H9 (cell line): ENCODE results near the gene FLNC. TPM values are rescaled to one million over a fixed set of nuclear protein-coding genes. Genes with fewer than 3 reads are reported as not detected.

ENCODE experiments used
- DNase-seq: peaks from one replicate; pipeline ENCODE4 v3.0.0-alpha.2; 2017
- H2AFZ ChIP-seq: one replicate; pipeline ENCODE4 v1.6.1; 2013; ENCODE audit warnings: mild to moderate bottlenecking, low read length, control low read depth, moderate library complexity
- H2AK5ac ChIP-seq: 2 replicates; pipeline ENCODE4 v1.6.1; 2013; ENCODE audit warnings: low read length, control low read depth, mixed read lengths; ENCODE audit not compliant: insufficient read length
- H2BK120ac ChIP-seq: one replicate; pipeline ENCODE4 v1.6.1; 2013; ENCODE audit warnings: low read depth, mild to moderate bottlenecking, low read length, control low read depth, inconsistent platforms; ENCODE audit not compliant: poor library complexity, severe bottlenecking
- H2BK12ac ChIP-seq: 2 replicates; pipeline ENCODE4 v1.6.1; 2013; ENCODE audit warnings: low read length, control low read depth, mixed read lengths, low read depth; ENCODE audit not compliant: insufficient read length
- H2BK15ac ChIP-seq: 2 replicates; pipeline ENCODE4 v1.6.1; 2013; ENCODE audit warnings: low read depth, low read length, control low read depth
- H2BK20ac ChIP-seq: one replicate; pipeline ENCODE4 v1.6.1; 2013; ENCODE audit warnings: low read depth, mild to moderate bottlenecking, low read length, control low read depth, inconsistent platforms; ENCODE audit not compliant: poor library complexity, severe bottlenecking
- H2BK5ac ChIP-seq: 2 replicates; pipeline ENCODE4 v1.6.1; 2013; ENCODE audit warnings: low read length, control low read depth, mixed read lengths; ENCODE audit not compliant: insufficient read length
- H3K14ac ChIP-seq: 2 replicates; pipeline ENCODE4 v1.6.1; 2013; ENCODE audit warnings: low read length, control low read depth; ENCODE audit not compliant: insufficient read depth
- H3K18ac ChIP-seq: 2 replicates; pipeline ENCODE4 v1.6.1; 2013; ENCODE audit warnings: low read depth, mild to moderate bottlenecking, mixed read lengths, low read length, control low read depth; ENCODE audit not compliant: insufficient read length
- H3K23ac ChIP-seq: 2 replicates; pipeline ENCODE4 v1.6.1; 2013; ENCODE audit warnings: low read length, control low read depth, mixed read lengths, low read depth; ENCODE audit not compliant: insufficient read length
- H3K23me2 ChIP-seq: 2 replicates; pipeline ENCODE4 v1.6.1; 2013; ENCODE audit warnings: low read depth, mild to moderate bottlenecking, mixed read lengths, low read length, control low read depth; ENCODE audit not compliant: insufficient read length, poor library complexity, severe bottlenecking
- H3K27ac ChIP-seq: 2 replicates; pipeline ENCODE4 v1.5.1; 2013; ENCODE audit warnings: low read length, control low read depth, mixed read lengths, low read depth; ENCODE audit not compliant: insufficient read length
- H3K27me3 ChIP-seq: 2 replicates; pipeline ENCODE4 v1.6.1; 2013; ENCODE audit warnings: low read length, control low read depth, inconsistent platforms; ENCODE audit not compliant: insufficient read depth
- H3K4ac ChIP-seq: 2 replicates; pipeline ENCODE4 v1.6.1; 2013; ENCODE audit warnings: low read depth, mild to moderate bottlenecking, control low read depth, inconsistent platforms, low read length, moderate library complexity
- H3K4me1 ChIP-seq: 2 replicates; pipeline ENCODE4 v1.6.1; 2013; ENCODE audit warnings: low read length, control low read depth, inconsistent platforms; ENCODE audit not compliant: insufficient read depth
- H3K4me2 ChIP-seq: 2 replicates; pipeline ENCODE4 v1.6.1; 2013; ENCODE audit warnings: low read length, control low read depth, mixed read lengths; ENCODE audit not compliant: insufficient read length, insufficient read depth
- H3K56ac ChIP-seq: 2 replicates; pipeline ENCODE4 v1.6.1; 2013; ENCODE audit warnings: low read depth, mild to moderate bottlenecking, mixed read lengths, low read length, control low read depth; ENCODE audit not compliant: insufficient read length
- H3K79me1 ChIP-seq: 2 replicates; pipeline ENCODE4 v1.6.1; 2013; ENCODE audit warnings: low read depth, mild to moderate bottlenecking, moderate library complexity, low read length, control low read depth, inconsistent platforms; ENCODE audit not compliant: insufficient read depth, poor library complexity, severe bottlenecking
- H3K79me2 ChIP-seq: 2 replicates; pipeline ENCODE4 v1.6.1; 2013; ENCODE audit warnings: low read length, control low read depth, inconsistent platforms; ENCODE audit not compliant: insufficient read depth
- H3K9ac ChIP-seq: 2 replicates; pipeline ENCODE4 v1.6.1; 2013; ENCODE audit warnings: low read length, control low read depth, mixed read lengths; ENCODE audit not compliant: insufficient read length; ENCODE audit errors: extremely low read depth
- H3K9me3 ChIP-seq: one replicate; pipeline ENCODE4 v1.6.1; 2013; ENCODE audit warnings: low read depth, low read length, inconsistent platforms; ENCODE audit not compliant: control insufficient read depth
- H3T11ph ChIP-seq: one replicate; pipeline ENCODE4 v1.6.1; 2013; ENCODE audit warnings: mild to moderate bottlenecking, low read length, control low read depth, inconsistent platforms
- H4K20me1 ChIP-seq: one replicate; pipeline ENCODE4 v1.6.1; 2013; ENCODE audit not compliant: control insufficient read depth, insufficient read length, insufficient read depth
- H4K5ac ChIP-seq: 2 replicates; pipeline ENCODE4 v1.6.1; 2013; ENCODE audit warnings: low read depth, mild to moderate bottlenecking, mixed read lengths, low read length, control low read depth; ENCODE audit not compliant: insufficient read length
- H4K8ac ChIP-seq: replicated peaks from 2 replicates; pipeline ENCODE4 v1.6.1; 2013; ENCODE audit warnings: low read length, control low read depth, mixed read lengths, low read depth; ENCODE audit not compliant: insufficient read length
- H4K91ac ChIP-seq: 2 replicates; pipeline ENCODE4 v1.6.1; 2013; ENCODE audit warnings: low read depth, mild to moderate bottlenecking, moderate library complexity, mixed read lengths, low read length, control low read depth; ENCODE audit not compliant: insufficient read length
- H3K27ac Mint-ChIP-seq, 3 experiments: 2 replicates in 2 of 3; 3 replicates in 1 of 3; pipeline ENCODE4 v1.8.0; 2020 to 2021; ENCODE audit warnings: mixed read lengths in 3 of 3, mild to moderate bottlenecking in 1 of 3, moderate library complexity in 1 of 3
- H3K27me3 Mint-ChIP-seq: 2 replicates; pipeline ENCODE4 v1.8.0; 2021; ENCODE audit warnings: low read depth, mild to moderate bottlenecking, moderate library complexity, mixed read lengths
- H3K36me3 Mint-ChIP-seq, 3 experiments: 2 replicates in 2 of 3; 3 replicates in 1 of 3; pipeline ENCODE4 v1.8.0; 2020 to 2021; ENCODE audit warnings: low read depth in 3 of 3, mixed read lengths in 3 of 3; ENCODE audit not compliant: insufficient read depth in 1 of 3
- H3K4me1 Mint-ChIP-seq, 2 experiments: 2 replicates each; pipeline ENCODE4 v1.8.0; 2020; ENCODE audit warnings: mixed read lengths in 2 of 2
- H3K4me3 Mint-ChIP-seq, 2 experiments: 2 replicates in 1 of 2; 3 replicates in 1 of 2; pipeline ENCODE4 v1.8.0; 2020 to 2021; ENCODE audit warnings: mild to moderate bottlenecking in 2 of 2, mixed read lengths in 2 of 2, moderate library complexity in 1 of 2
- H3K9me3 Mint-ChIP-seq, 2 experiments: 2 replicates in 1 of 2; 3 replicates in 1 of 2; pipeline ENCODE4 v1.8.0; 2020; ENCODE audit warnings: mild to moderate bottlenecking in 2 of 2, mixed read lengths in 2 of 2, moderate library complexity in 1 of 2
- WGBS: extraction: QIAGEN DNeasy Blood & Tissue Kit; methylation state at CpG from one replicate; pipeline ENCODE4 v1.1.7; 2013; ENCODE audit warnings: missing lambda C conversion rate, low lambda C conversion rate, mixed read lengths; ENCODE audit not compliant: insufficient read length; ENCODE audit errors: extremely low coverage; 5-methylcytosine and 5-hydroxymethylcytosine counted together
- long read RNA-seq: library from polyadenylated mRNA; unstranded; transcript quantifications from one replicate; pipeline ENCODE4 v2.0.0, GENCODE V29; 2020
- total RNA-seq: library from RNA; stranded (reverse); gene quantifications from 2 replicates; pipeline ENCODE4 v1.2.1, GENCODE V29; 2021
- TF ChIP-seq, protein P1 (sequence below): fragments of 200-600 bp; sonication (generic); conservative IDR thresholded peaks from 3 replicates; pipeline ENCODE4 v1.8.0; 2021; ENCODE audit warnings: antibody characterized with exemption, mild to moderate bottlenecking

The FLNC gene, protein sequence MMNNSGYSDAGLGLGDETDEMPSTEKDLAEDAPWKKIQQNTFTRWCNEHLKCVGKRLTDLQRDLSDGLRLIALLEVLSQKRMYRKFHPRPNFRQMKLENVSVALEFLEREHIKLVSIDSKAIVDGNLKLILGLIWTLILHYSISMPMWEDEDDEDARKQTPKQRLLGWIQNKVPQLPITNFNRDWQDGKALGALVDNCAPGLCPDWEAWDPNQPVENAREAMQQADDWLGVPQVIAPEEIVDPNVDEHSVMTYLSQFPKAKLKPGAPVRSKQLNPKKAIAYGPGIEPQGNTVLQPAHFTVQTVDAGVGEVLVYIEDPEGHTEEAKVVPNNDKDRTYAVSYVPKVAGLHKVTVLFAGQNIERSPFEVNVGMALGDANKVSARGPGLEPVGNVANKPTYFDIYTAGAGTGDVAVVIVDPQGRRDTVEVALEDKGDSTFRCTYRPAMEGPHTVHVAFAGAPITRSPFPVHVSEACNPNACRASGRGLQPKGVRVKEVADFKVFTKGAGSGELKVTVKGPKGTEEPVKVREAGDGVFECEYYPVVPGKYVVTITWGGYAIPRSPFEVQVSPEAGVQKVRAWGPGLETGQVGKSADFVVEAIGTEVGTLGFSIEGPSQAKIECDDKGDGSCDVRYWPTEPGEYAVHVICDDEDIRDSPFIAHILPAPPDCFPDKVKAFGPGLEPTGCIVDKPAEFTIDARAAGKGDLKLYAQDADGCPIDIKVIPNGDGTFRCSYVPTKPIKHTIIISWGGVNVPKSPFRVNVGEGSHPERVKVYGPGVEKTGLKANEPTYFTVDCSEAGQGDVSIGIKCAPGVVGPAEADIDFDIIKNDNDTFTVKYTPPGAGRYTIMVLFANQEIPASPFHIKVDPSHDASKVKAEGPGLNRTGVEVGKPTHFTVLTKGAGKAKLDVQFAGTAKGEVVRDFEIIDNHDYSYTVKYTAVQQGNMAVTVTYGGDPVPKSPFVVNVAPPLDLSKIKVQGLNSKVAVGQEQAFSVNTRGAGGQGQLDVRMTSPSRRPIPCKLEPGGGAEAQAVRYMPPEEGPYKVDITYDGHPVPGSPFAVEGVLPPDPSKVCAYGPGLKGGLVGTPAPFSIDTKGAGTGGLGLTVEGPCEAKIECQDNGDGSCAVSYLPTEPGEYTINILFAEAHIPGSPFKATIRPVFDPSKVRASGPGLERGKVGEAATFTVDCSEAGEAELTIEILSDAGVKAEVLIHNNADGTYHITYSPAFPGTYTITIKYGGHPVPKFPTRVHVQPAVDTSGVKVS (N-terminal part only)
- 12.2 and 12.5 TPM in 2 replicates for total RNA-seq
- long read RNA-seq, partial matches to known transcripts: 8 of 9 reads
- long read RNA-seq, other reads (novel, unspliced or antisense): 1 of 9 reads

- Histone ChIP-seq H3K79me2 (no peaks in the 10 kb centered on the region), H3T11ph (no peak within 1 kb of the TSS), H4K5ac (no peak within 1 kb of the TSS), H4K20me1 (no peaks in the 10 kb centered on the region), H2AFZ (no peak within 1 kb of the TSS), H3K14ac (peak within 1 kb of the TSS; percentile 44; the same call in 1 of the 2 replicates), H3K18ac (no peak within 1 kb of the TSS), H3K23me2 (peaks cover 22% of the 10 kb centered on the region), H3K27ac (no peak within 1 kb of the TSS), H3K9me3 (no peaks in the 10 kb centered on the region), H3K79me1 (no peaks in the 10 kb centered on the region), H3K23ac (no peak within 1 kb of the TSS), H2BK20ac (no peak within 1 kb of the TSS), H2BK5ac (no peak within 1 kb of the TSS), H3K9ac (no peak within 1 kb of the TSS), H3K56ac (no peak within 1 kb of the TSS), H3K27me3 (peaks cover 12% of the 10 kb centered on the region; the same call in 1 of the 2 replicates), H3K4me1 (peaks cover 5% of the 10 kb centered on the region; the same call in 1 of the 2 replicates), H2BK12ac (no peak within 1 kb of the TSS), H3K4ac (no peak within 1 kb of the TSS), H2AK5ac (no peak within 1 kb of the TSS), H2BK120ac (no peak within 1 kb of the TSS), H4K8ac (no peak within 1 kb of the TSS), H3K4me2 (peak within 1 kb of the TSS; percentile 80), H2BK15ac (no peak within 1 kb of the TSS), H4K91ac (no peak within 1 kb of the TSS)
- TF ChIP-seq, protein P1, sequence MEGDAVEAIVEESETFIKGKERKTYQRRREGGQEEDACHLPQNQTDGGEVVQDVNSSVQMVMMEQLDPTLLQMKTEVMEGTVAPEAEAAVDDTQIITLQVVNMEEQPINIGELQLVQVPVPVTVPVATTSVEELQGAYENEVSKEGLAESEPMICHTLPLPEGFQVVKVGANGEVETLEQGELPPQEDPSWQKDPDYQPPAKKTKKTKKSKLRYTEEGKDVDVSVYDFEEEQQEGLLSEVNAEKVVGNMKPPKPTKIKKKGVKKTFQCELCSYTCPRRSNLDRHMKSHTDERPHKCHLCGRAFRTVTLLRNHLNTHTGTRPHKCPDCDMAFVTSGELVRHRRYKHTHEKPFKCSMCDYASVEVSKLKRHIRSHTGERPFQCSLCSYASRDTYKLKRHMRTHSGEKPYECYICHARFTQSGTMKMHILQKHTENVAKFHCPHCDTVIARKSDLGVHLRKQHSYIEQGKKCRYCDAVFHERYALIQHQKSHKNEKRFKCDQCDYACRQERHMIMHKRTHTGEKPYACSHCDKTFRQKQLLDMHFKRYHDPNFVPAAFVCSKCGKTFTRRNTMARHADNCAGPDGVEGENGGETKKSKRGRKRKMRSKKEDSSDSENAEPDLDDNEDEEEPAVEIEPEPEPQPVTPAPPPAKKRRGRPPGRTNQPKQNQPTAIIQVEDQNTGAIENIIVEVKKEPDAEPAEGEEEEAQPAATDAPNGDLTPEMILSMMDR: no peak
- H3K4me3 Mint-ChIP-seq: peak within 1 kb of the TSS; percentile 65 to 83
- no peaks in the 10 kb centered on the region for H3K9me3 Mint-ChIP-seq
- H3K27me3 Mint-ChIP-seq: peaks cover 48% of the 10 kb centered on the region
- H3K36me3 Mint-ChIP-seq: no peaks in the 10 kb centered on the region
- no CpG with 5 or more reads among the region's 109 CpGs for WGBS
- no peak for DNase-seq
- no peak within 1 kb of the TSS; a peak in 1 of 7 replicates for H3K27ac Mint-ChIP-seq
- H3K4me1 Mint-ChIP-seq: peaks cover 34 to 57% of the 10 kb centered on the region in 2 experiments
Observed at GRCh38 chr7:128830231-128831177, at the start of gene FLNC. FLNC (plus strand) TSS chr7:128830406; CDS start chr7:128830638, 232 bp downstream.
